ENCODE data around the gene XPO5.

Gene XPO5

GRCh38 chr6:43497689-43498088, 78.1 kb downstream of the XPO5 start:
- DNase-seq (ENCODE audit: low read depth in 2 of 2) = no peak

- no peak for DNase-seq (ENCODE audit: low read depth in 2 of 2)
These were observed 78.8 kb downstream of the XPO5 start for GRCh38 chr6:43497129-43497396.

- no peak for DNase-seq (ENCODE audit: low read depth in 2 of 2)
These were observed 79.3 kb downstream of the XPO5 start for GRCh38 chr6:43496370-43497128.

DNA sequence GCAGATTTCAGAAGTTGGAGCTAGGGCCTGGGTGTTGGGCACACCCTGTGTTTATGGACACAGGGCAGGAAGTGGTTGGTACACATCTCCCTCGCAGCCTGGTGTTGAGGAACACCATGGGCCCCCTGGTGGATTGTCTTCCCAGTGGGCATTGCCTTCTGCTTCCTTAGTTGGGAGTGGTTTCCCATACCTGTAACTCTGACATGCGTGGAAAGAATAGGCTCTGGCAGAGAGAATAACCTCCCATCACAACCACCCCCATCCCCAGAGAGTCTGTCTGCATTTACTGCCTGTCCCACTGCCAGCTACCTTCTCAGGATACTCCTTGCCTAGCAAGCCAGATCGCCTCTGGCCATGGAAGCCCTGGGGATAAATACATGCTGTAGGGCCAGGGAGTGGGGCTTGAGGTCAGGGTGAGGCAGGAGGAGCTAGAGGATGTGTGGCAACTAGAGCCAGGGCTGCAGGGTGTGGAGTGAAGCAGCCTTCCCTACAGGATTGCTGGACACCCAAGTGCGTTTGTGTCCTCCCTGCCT, 80.4 kb downstream of the XPO5 start:
- no peak for DNase-seq (ENCODE audit: low read depth in 2 of 2)

GRCh38 chr6:43494766-43495165, 81.1 kb downstream of the XPO5 start:
- no peak for DNase-seq (ENCODE audit: low read depth in 2 of 2)

- DNase-seq (ENCODE audit: low read depth in 2 of 2) = no peak
These were observed 81.5 kb downstream of the XPO5 start for GRCh38 chr6:43494321-43494720.

DNA sequence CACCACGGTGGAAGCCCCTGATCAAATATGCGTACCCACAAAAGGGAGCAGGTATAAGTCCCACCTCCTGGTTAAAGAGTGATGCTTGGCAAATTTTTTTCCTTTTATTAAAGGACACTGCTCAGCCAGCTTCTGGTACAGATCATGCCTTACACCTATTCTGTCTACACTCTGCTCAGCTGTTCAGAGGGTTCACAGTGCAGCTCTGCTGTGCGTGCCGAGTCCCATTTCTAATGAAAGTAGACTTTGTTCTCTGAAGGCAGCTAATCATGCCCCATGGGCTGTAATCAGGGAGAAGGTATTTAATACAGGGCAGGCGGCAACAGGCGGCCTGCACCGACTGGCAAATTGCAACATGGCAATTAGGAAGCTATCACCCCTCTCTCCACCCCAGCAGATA, 82.0 kb downstream of the XPO5 start:
- DNase-seq (ENCODE audit: low read depth in 2 of 2) = no peak

DNA sequence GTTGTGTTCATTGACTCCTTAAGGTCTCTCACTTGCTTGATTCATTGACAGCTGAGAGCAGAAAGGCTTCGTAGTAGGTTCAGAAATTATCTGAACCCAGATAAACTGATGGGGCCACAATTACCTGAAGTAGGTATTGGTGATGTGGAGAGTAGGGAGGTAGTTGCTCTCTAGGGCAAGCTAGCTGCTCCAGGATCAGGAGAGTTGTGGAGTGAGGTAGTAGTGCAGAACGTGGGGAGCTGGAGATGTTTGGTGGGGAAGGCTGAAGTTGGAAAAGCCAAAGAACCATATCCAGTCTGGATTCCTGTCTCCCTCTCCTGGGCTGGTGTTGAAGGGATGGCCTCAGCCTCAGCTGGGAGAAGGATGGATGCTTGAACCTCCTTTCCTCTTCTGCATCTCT, 82.6 kb downstream of the XPO5 start:
- no peak for DNase-seq (ENCODE audit: low read depth in 2 of 2)

DNA sequence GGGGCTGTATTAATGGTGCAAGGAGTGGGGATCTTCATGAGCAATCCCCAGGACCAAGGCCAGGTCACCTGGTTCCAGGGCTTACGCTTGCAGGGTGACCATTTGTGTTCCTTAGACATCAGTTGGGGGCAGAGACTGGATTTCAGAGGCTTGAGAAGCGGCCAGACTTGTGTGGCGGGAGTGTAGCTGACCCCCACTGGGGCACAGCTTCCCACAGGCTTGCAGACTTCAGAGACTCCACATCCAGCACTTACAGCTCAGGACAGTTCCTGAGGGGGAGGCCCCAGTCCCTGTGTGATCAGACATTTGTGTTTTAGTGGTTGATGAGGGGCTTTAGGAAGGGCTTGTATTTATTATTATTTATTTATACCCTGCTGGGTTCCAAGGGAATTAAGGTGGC, 83.2 kb downstream of the XPO5 start:
- DNase-seq (ENCODE audit: low read depth in 2 of 2) = no peak

GRCh38 chr6:43491750-43492661, 83.8 kb downstream of the XPO5 start:
- no peak for DNase-seq (ENCODE audit: low read depth in 2 of 2)

DNA sequence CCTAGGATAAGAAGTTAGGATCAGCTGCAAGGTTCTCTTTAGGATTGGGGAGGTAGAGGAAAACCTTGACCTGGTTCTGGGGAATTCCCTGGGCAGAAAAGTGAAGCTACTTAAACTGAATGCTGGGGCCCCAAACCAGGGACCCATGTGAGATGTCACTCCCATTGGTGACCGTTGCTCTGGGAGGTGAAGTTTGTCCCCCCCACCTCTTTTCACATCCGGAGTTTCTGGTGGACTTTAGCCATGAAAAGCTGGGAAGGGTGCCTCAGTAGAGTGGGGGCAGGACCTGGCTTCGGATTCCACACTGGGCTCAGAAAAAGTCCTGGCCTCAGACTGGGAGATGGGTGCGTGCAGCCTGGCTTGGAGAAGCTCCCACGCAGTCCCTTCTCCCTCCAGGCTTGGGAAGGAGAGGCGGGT, 85.3 kb downstream of the XPO5 start:
- DNase-seq (ENCODE audit: low read depth in 2 of 2) = no peak

DNA sequence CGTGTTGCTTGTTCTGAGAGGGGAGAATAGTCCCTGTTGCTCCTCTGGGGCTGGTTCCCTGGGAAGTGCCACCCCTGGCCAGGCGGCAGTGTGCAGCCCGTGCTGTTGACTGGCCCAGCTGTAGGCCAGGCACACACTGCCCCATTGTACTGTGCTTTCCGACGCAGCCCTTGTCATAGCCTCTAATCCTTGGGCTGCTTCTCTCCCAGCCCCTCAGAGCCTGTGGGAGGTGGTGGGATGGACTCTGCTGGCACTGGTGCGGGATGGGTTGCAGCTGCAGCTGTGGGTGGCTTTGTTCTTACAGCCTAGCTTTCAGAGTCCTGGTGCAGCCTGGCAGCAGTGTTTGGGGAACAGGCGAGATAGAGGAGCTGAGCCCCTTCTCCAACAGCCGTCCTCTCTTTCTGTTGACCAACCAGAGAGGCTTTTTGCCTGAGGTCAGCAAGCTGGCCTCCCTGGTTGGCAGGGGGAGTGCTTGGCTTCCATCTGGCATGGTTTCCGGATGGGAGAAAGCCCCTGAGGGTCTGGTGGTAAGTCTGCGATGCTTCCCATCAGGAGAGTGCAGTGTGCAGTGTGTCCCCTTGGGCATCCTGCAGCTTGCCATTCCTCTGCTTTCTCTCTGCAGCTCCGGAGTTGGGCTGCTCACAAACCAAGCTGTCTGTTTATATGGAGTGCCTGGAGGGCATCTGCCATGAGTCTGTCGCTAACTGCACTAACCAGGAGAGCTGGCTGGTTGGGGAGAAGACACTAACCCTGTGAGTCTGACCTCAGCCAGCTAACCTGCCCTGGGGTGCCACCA, 86.4 kb downstream of the XPO5 start:
- DNase-seq (ENCODE audit: low read depth in 2 of 2) = no peak

- DNase-seq (ENCODE audit: low read depth in 2 of 2) = no peak
These were observed 87.1 kb downstream of the XPO5 start for GRCh38 chr6:43488667-43489276.

DNA sequence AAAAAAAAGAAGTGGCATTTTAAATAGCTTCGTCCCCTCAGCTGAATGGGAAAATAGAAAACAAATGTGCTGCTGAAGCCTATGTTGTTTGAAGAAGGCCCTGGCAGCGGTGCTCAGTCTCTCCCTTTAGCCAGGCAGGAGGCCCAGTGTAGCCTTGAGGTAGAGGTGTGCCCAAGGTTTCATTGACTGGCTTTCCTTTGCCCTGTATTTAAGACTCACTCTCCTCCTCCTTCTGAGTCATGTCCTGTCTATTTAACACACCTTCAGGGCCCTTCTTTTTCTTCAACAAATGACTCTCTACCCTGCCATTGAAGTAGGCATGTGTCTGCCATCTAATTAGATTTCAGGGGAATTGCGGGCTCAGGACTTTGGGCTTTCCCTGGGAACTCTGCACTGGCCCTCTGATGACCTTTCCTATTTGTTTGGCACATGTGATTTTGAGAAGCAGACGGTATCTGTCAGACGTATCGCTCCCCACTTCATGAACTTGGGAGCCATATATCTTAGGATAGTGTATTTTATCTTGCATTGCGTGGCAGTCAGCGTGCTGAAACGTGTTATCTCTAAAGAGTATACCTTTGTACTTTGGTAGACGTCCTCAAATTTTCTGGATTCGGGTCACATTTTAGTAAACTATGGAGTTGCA, 94.1 kb downstream of the XPO5 start:
- DNase-seq (ENCODE audit: low read depth in 2 of 2) = no peak

DNA sequence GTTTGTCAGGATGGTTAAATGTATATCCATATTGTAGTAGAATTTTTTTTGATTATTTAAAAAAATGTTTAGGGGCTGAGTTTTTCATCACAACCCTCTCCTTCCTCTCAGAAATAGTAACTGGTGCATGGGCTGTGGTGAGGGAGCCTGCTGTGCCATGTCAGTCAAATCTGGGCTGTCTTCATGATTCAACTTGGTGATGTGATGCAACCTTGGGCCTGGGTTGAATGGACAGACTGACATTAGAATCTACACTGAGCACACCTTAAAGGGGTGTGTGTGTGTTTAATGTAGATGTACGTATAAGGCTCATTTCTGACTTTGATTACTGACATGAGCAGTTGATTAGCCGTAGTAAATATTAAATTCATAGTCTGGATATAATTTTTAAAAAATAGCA, 94.8 kb downstream of the XPO5 start:
- DNase-seq (ENCODE audit: low read depth in 2 of 2) = no peak

DNA sequence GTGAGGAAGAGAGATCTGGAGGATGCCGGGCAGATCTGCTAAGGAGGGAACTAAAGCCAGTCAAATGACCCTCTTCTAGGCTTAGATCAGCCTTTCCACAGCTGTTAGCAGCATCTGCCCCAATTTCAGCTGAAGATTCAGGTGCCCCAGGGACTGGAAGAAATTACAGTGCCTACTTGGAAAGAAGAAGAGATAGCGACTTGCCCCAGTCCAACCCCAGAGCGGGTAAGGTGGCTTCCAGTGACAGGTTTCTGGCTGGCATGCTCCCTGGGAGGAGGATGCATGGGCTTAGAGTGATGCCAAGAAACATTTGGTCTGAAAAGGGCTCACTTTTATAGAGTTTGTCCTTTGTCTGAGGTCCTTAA, 97.8 kb downstream of the XPO5 start:
- DNase-seq (ENCODE audit: low read depth in 2 of 2) = no peak

GRCh38 chr6:43477235-43478007, 98.4 kb downstream of the XPO5 start, which contains the start of gene TJAP1:
Gene TJAP1 (plus strand): TSS chr6:43477570. CDS start chr6:43499002, 21,432 bp downstream.
- DNase-seq (ENCODE audit: low read depth in 2 of 2) = peak; percentile 92 to 93

DNA sequence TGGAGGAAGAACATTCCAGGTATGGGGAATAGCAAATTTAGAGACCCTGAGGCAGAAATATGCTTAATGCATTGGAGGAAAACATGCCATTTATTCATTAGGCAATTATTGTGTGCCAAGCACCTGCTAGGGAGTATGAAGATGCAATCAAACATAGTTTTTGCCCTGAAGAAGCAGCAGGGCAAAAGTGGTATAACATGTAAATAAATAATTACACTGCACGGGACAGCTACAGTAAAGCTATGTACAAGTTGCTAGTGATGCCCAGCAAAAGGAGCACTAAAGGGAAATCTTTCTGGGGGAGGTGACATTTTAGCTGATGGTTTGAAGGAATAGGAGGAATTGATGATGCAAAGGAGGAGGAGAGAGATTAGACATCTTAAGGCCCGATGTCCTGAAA, 99.1 kb downstream of the XPO5 start:
- DNase-seq (ENCODE audit: low read depth in 2 of 2) = no peak

- DNase-seq (ENCODE audit: low read depth in 2 of 2) = no peak
These were observed 100.3 kb downstream of the XPO5 start for GRCh38 chr6:43475516-43475915.

GRCh38 chr6:43472515-43472914, 103.3 kb downstream of the XPO5 start:
- DNase-seq (ENCODE audit: low read depth in 2 of 2) = no peak

All from stimulated activated CD8-positive, alpha-beta memory T cell treated with anti-CD3 and anti-CD28 coated beads, Interleukin-15, amount 100 ng/mL, for 4 hours (primary cell).